Epithelial cell of esophagus (primary cell): ENCODE data around the gene SPINT3.

Experiments
- DNase-seq: peaks from one replicate; pipeline ENCODE4 v3.0.0; 2010; ENCODE audit warnings: low read depth
- H3K4me3 ChIP-seq: 2 replicates; pipeline ENCODE4 v1.5.1; 2011; ENCODE audit warnings: mild to moderate bottlenecking, low read length, control low read depth
- CTCF ChIP-seq: IDR thresholded peaks from 2 replicates; pipeline ENCODE4 v1.5.1; 2011; ENCODE audit warnings: low read depth, mild to moderate bottlenecking, low read length, control low read depth, inconsistent platforms; ENCODE audit not compliant: insufficient read depth; ENCODE audit errors: missing control alignments

Gene SPINT3

GRCh38 chr20:45470937-45471336 lies 44.5 kb downstream of the SPINT3 start:
- no peak overlapping the region for H3K4me3 ChIP-seq
- TF ChIP-seq CTCF: no peak
- DNase-seq: no peak

GRCh38 chr20:45470262-45470931 lies 45.0 kb downstream of the SPINT3 start:
- no peak for TF ChIP-seq CTCF
- H3K4me3 ChIP-seq: peak overlapping the region; percentile 11
- DNase-seq: peak; percentile 26

- peak within 1 kb of the TSS; percentile 11 for H3K4me3 ChIP-seq
- no peak for TF ChIP-seq CTCF
- no peak for DNase-seq
These were observed 45.8 kb downstream of the SPINT3 start, which contains the start of gene WFDC2 for GRCh38 chr20:45469336-45470261. Gene WFDC2, plus strand, starts transcription at chr20:45469753. Its CDS starts 29 bp downstream, at chr20:45469782.

GRCh38 chr20:45467861-45468260 lies 47.6 kb downstream of the SPINT3 start:
- no peak for TF ChIP-seq CTCF
- no peak overlapping the region for H3K4me3 ChIP-seq
- DNase-seq: no peak

GRCh38 chr20:45467172-45467571 lies 48.2 kb downstream of the SPINT3 start:
- no peak for DNase-seq
- TF ChIP-seq CTCF: no peak
- no peak overlapping the region for H3K4me3 ChIP-seq

- DNase-seq: no peak
- no peak overlapping the region for H3K4me3 ChIP-seq
- no peak for TF ChIP-seq CTCF
These were observed 49.7 kb downstream of the SPINT3 start for GRCh38 chr20:45465491-45466266.
